Measurements from ENCODE around the gene LDB2. TPM values are rescaled to one million over a fixed set of nuclear protein-coding genes. Genes with fewer than 3 reads are reported as not detected.

Gene LDB2
- total and polyA plus RNA-seq, 2 of the 8 experiments (the other 6 are each of a cell fraction or from before 2014, with no cell fraction given): 57.0 to 140 TPM

DNA sequence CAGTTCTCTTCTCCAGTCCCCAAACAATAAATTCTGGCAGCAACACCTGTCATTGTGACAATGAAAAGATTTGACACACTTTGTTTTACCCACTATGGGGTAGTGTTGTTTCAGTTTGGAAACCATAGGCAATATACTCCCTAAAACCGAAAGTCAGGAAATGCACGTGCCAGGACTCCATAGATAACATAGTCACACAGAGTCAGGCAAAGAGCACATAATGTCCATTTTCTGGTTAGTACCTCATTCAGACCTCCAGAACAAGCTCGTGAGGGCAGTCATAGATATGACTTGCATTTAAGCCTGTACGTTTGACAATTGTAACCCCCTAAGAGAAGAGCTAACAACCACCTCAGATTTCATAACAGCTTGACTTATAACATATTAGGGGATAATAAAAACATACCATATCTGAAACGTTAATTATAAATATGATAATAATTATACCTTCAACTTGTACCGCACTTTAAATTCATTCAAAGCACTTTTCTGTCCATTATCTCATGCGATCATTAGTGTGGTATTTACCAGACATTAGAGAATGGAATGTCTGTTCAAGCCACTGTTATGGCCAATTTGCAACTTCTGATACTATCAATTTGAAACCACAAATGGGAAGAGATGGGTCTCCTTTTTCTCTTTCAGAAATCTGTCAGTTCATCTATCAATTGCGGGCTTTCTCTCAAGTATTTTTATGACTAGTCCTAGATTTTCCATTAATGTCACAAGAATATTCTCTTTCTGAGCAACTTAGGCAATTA lies 147.4 kb downstream of the LDB2 start:
- H3K9me3 ChIP-seq (ENCODE audit: insufficient read depth in 2 of 2, low read depth in 1 of 2, low read length in 1 of 2): no peaks in the 10 kb centered on the region
- no peak overlapping the region for H3K9ac ChIP-seq (replicated peaks in 1 of 4; ENCODE audit: extremely low read depth in 1 of 4, low read depth in 3 of 4, low read length in 3 of 4)
- peaks cover 0 to 5% (median 4%) of the 10 kb centered on the region in 4 experiments; a peak in 4 of 7 replicates for H3K4me1 ChIP-seq (replicated peaks in 1 of 4; ENCODE audit: control insufficient read depth in 3 of 4, insufficient read depth in 4 of 4, low read length in 3 of 4)
- CTCF ChIA-PET (ENCODE audit: partially characterized antibody): interaction anchor here (0.6 to 1.0 kb wide), 3 partner anchors 150 to 464 kb away, joined by 3 to 4 read pairs (median 3); no protein-coding TSS in a partner anchor
- H3K79me2 ChIP-seq (ENCODE audit: control insufficient read depth in 1 of 2, insufficient read depth in 2 of 2, low read length in 2 of 2): no peaks in the 10 kb centered on the region
- no peak overlapping the region for H3K56ac ChIP-seq (replicated peaks; ENCODE audit: insufficient read length, low read depth, low read length)
- WGBS, 2 experiments (ENCODE audit: extremely low coverage in 1 of 2, insufficient coverage in 1 of 2, insufficient read length in 1 of 2, insufficient replicate concordance in 2 of 2, low coverage in 1 of 2, low lambda C conversion rate in 2 of 2, missing lambda C conversion rate in 1 of 2): 81% methylated on average over 8 of the region's 8 CpGs; no CpG with 5 or more reads in 1 of the 2 experiments
- DNase-seq (ENCODE audit: low read depth in 1 of 2, low spot score in 2 of 2) (no peak), FAIRE-seq (no peak)
- H2BK20ac ChIP-seq (ENCODE audit: low read length): no peak overlapping the region
- no peak overlapping the region for H3K23ac ChIP-seq (ENCODE audit: insufficient read length)
- no peak overlapping the region for H3K18ac ChIP-seq (ENCODE audit: extremely low read depth, low read length)
- H3K4me3 ChIP-seq (ENCODE audit: extremely low read depth in 1 of 4, insufficient read depth in 2 of 4, low read depth in 3 of 4, low read length in 4 of 4): no peak overlapping the region
- TF ChIP-seq CHD2 (IDR thresholded peaks at IDR 0.05; ENCODE audit: low read length): no peak
- no peak for TF ChIP-seq YY1 (IDR thresholded peaks at IDR 0.05; ENCODE audit: low read depth, low read length)
- no peak overlapping the region for H4K8ac ChIP-seq (ENCODE audit: extremely low read depth, insufficient read depth, low read length)
- no peak overlapping the region for H2BK120ac ChIP-seq (replicated peaks; ENCODE audit: low read depth, low read length)
- no peaks in the 10 kb centered on the region for H4K20me1 ChIP-seq (replicated peaks in 1 of 2; ENCODE audit: control insufficient read depth in 1 of 2, insufficient read depth in 2 of 2, low read length in 2 of 2)
- H2BK12ac ChIP-seq (ENCODE audit: low read depth, low read length): no peak overlapping the region
- H3K23me2 ChIP-seq (ENCODE audit: low read depth, low read length): no peaks in the 10 kb centered on the region
- H2BK5ac ChIP-seq (ENCODE audit: low read depth, low read length): no peak overlapping the region
- H2AK5ac ChIP-seq (ENCODE audit: low read depth, low read length): no peak overlapping the region
- H3K4me2 ChIP-seq (ENCODE audit: insufficient read depth in 1 of 2, low read depth in 2 of 2, low read length in 2 of 2): no peak overlapping the region
- no peak overlapping the region for H2AFZ ChIP-seq (ENCODE audit: low read length)
- POLR2A ChIA-PET (ENCODE audit: partially characterized antibody): no interaction called here
- no peaks in the 10 kb centered on the region for H3K27me3 ChIP-seq (replicated peaks in 1 of 4; ENCODE audit: control insufficient read depth in 3 of 4, extremely low read depth in 1 of 4, insufficient read depth in 3 of 4, low read length in 3 of 4)
- no peak overlapping the region for H3K27ac ChIP-seq (ENCODE audit: low read depth, low read length)
- H3K79me1 ChIP-seq (ENCODE audit: low read depth, low read length): no peaks in the 10 kb centered on the region
- H4K5ac ChIP-seq (ENCODE audit: insufficient read length, low read depth, low read length): no peak overlapping the region
- no peak overlapping the region for H2BK15ac ChIP-seq (ENCODE audit: low read length)
- H3K36me3 ChIP-seq (ENCODE audit: control insufficient read depth in 2 of 4, insufficient read depth in 4 of 4, low read length in 3 of 4): peaks cover 0 to 7% (median 0%) of the 10 kb centered on the region in 4 experiments; a peak in 2 of 8 replicates
- no peak overlapping the region for H3K14ac ChIP-seq (ENCODE audit: insufficient read length)
- no peak overlapping the region for H3K4ac ChIP-seq (replicated peaks; ENCODE audit: insufficient read length, low read depth, low read length)
- H4K91ac ChIP-seq (replicated peaks; ENCODE audit: insufficient read length, low read length): no peak overlapping the region

All from H1 (cell line).